Stimulated activated CD8-positive, alpha-beta memory T cell treated with anti-CD3 and anti-CD28 coated beads, Interleukin-12 subunit alpha, Interleukin-12 subunit beta, amount 100 ng/mL, for 4 hours (primary cell): ENCODE results near the gene ACSS1.

Source experiments
- DNase-seq: peaks from one replicate; pipeline ENCODE4 v3.0.0-alpha.2; 2020; ENCODE audit warnings: low read depth

ACSS1 gene

GRCh38 chr20:24970754-24971153, 87.2 kb downstream of the ACSS1 start:
- DNase-seq: no peak

- no peak for DNase-seq
These were observed 87.8 kb downstream of the ACSS1 start for GRCh38 chr20:24970030-24970553.

DNA sequence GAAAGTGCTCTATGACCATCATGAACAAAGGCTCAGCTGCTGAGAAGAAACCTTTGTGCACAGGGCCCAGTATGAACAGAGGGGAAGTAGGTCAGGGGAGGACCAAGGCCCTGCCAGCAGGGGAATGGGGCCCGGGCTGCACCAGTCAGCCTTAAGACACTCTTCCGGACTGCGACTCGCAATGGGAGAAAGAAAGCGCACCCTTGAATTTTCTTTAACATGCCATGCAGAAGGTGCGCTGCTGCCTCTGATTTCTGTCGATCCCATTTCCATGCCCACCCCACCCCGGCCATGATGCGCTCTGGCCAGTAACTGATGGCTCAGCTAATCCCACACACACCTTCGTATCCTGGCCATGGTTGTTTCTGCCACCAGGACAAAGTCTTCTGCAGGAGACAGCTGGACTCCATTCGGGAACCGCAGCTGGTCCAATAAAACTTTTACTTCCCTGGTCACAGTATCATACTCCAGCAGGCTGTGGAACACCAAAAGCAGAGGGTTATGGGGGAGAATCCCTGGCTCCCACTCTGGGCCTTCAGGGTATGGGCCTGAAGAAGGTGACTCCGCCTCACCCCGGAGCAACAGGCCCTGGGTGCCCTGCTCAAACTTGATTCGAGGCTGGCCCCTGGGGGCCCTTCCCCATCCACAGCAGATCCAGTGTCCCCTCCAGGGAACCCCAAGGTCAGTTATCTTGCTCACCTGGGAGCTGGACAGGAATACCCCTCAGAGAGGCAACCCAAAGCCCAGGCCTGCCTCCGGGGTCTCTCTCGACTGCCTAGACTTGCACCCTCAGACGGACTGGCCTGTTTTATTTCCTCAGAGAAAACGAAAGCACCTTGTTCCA, 88.5 kb downstream of the ACSS1 start:
- no peak for DNase-seq

- no peak for DNase-seq
These were observed 89.6 kb downstream of the ACSS1 start for GRCh38 chr20:24968278-24968800.

- no peak for DNase-seq
These were observed 91.5 kb downstream of the ACSS1 start for GRCh38 chr20:24966317-24967012.

DNA sequence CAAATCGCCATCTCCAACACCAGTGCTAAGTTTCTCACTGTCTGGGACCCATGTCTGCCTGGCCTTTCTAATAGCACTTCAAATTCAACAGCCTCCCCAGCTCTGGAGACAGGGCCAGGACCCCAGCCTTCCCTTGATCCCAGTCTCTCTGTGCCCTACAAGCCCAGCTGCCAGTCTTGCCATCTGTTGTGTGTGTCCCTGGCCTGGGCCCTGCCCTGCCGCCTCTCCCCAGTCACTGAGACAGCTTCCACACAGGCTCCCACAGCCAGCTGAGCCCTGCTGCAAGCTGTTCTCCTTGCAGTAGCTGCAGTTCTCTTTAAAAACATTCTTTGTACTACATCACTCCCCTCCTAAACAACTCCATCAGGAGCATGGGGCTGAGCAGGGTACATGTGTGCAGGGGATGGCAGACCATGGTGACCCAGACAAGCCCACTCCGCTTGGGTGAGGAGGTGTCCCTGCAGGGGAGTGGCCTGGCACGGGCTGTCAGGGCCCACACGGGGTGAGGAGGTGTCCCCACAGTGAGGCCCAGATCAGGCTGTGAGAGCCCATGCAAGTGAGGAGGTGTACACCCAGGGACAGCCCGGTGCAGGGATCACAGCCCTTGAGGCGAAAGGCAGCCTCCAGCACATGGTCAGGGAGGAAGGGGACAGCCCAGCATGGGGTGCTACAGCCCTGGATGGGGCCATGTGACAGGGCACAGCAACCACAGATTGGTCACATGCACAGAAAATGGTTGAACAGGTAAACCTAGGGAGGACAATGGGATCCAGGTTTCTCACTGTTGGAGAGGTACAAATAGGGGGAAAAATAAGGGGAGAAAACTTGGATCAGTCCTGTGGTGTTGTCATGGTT, 92.6 kb downstream of the ACSS1 start:
- no peak for DNase-seq

GRCh38 chr20:24964506-24964840, 93.5 kb downstream of the ACSS1 start:
- no peak for DNase-seq

DNA sequence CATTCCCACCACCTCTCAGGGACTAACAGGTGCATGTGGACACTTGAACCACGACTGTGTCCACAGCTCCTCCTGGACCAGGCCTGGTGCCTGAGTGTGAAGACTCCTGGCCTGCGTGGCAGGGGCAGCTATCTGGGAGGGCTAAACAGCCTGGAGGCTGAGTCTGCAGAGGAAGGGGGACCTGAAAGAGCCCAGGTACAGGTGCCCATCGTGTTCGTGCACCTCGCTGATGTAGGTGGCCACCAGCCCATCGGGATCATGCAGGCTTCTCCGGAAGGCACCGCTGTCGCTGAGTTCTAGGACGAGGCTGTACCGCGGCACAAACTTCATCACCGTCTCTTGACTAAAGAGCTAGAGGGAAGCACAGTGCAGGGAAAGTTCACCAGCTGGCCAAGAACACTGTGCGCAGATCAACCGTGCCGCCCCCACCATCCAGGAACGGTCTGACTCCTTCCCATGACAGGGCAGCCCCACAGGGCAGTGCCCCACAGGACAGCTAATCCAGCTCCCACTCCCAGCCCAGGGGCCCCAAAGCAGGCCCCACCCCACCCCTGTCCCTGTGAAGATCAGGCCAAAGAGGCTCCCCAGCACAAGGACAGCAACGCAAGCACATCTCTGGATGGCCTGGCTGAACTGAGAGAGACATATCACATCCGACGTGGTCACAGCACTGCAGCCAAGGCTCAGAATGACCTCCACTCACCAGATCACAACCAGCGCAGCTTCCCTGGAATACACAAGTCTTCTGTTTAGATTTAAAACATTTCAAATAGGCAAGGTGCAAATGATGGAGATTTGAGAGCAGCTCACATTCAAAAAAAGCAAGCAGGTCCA, 94.0 kb downstream of the ACSS1 start:
- no peak for DNase-seq

DNA sequence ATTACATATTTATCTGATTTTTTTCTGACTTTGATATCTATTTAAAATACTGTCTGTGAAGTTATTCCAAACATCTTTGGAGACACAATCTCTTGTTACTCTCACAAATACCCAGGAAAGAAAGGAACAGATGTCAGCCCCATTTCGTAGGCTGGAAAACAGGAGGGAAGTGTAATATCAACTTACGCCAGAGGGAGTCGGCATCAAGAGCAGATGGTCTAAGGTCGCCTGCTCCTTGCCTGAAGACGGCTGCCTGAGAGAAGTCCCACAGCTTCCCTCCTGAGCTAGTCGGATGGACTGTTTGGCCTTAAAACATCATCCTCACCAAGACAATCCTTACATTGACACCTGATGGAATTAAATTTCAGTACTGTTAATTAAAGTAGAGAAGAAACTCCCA, 95.4 kb downstream of the ACSS1 start:
- no peak for DNase-seq

- DNase-seq: no peak
These were observed 95.8 kb downstream of the ACSS1 start for GRCh38 chr20:24962182-24962492.

- no peak for DNase-seq
These were observed 96.4 kb downstream of the ACSS1 start for GRCh38 chr20:24961384-24962181.

GRCh38 chr20:24960861-24961260, 97.1 kb downstream of the ACSS1 start:
- DNase-seq: no peak

GRCh38 chr20:24960302-24960801, 97.6 kb downstream of the ACSS1 start:
- no peak for DNase-seq

GRCh38 chr20:24959591-24960301, 98.2 kb downstream of the ACSS1 start:
- no peak for DNase-seq

GRCh38 chr20:24958506-24959385, 99.2 kb downstream of the ACSS1 start:
- DNase-seq: no peak

GRCh38 chr20:24957326-24958016, 100.5 kb downstream of the ACSS1 start:
- no peak for DNase-seq
